Metanephros (tissue), 1 donor: Measurements from ENCODE around the gene KIF12. TPM values are rescaled to one million over a fixed set of nuclear protein-coding genes. Genes with fewer than 3 reads are reported as not detected.

Experiments
- total RNA-seq: library from RNA; depleted of rRNA; stranded (reverse); fragments of >200 nt; gene quantifications from one replicate; pipeline ENCODE4 v1.2.3, GENCODE V29; 2014

Gene KIF12
- total RNA-seq, result 101 TPM

DNA sequence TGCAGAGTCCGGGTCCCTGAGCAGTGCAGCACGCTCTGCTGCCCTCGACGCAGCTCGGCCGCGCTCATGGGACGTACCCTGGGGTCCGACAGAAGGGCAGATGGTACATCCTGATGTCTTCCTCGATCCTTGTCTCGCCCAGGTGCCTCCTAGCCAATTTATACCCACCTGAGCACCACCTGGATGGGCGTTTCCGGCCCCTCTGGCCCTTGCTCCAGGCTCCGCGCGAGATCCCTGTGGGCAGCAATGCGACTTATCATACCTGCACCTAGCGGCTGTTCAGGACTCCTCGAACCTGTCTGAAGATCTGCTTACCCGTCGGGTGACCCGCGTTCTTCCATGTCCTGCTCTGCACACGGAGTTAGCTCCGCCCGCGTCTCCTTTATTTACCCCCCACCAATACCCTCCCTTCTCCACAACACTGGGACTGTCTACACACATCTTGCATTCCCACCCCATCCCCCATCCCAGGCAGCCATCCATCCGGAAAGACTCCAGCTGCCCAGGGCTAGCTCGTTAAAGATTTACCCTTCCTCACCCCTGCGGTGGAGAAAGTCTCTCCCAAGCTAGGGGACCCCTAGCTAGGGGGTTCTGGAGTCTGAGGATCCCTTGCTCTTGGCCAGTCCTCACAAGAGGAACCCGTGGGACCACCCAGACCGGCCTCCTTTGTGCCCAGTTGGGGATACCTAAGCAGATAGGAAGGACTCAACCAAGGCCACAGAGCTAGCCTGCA lies at the start of gene KIF12:
TSS of gene KIF12 (minus strand) at position 357 of the 733 bp plus-strand sequence. CDS start at position 341, 16 bp downstream.

GRCh38 chr9:114078021-114078780 lies 20.9 kb downstream of the KIF12 start, which contains the start of gene AMBP:
TSS of gene AMBP (minus strand) at chr9:114078300. CDS start at chr9:114078209, 91 bp downstream.

Other genes with a start within 250 kb of the KIF12 start
- 31.5 TPM for gene ZNF618, start 223.0 kb downstream of the KIF12 start, total RNA-seq
- 3.1 TPM for gene AMBP, start 21.0 kb downstream of the KIF12 start, total RNA-seq
- gene COL27A1, start 56.2 kb upstream of the KIF12 start, total RNA-seq, result 49.3 TPM
- gene ORM1, start 223.8 kb upstream of the KIF12 start, total RNA-seq, result 3.7 TPM
- gene ORM2, start 230.6 kb upstream of the KIF12 start, total RNA-seq, result not detected